Measurements from ENCODE around the gene ATP5MK. TPM values are rescaled to one million over a fixed set of nuclear protein-coding genes. Genes with fewer than 3 reads are reported as not detected.
A peak's percentile ranks its signal among the peaks of the same experiment; 100 is the strongest.

ATP5MK gene
- total and polyA plus RNA-seq, 8 donors, result 113 to 488 (median 142) TPM

DNA sequence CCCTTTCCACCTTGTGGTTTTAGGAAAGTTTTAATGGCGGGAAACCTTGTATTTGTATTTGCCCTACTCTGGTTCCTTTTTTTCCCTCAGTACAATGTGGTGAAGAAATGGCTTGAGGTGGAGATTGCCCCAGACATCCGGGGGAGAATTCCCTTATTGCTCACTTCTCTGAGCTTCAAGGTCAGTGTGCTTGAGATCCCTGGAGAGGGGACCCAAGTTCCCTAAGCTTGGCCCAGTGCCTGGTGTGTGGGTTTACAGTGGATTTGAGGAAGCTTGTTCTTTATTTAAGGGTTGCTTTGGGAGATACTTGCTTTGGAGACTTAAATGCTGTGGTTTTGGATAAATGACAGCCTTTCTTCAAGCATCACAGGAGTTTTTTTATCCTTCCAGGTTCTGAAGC is 37.6 kb upstream of the ATP5MK start:
- no peak for FAIRE-seq
- intact Hi-C loops (cut with DNase I), result loop anchor here in 1 of 3 donors (5.0 kb wide), 1 partner anchor 43 kb away; the partner anchor contains the start of gene CALHM3
- H3K4me1 ChIP-seq, result no peaks in the 10 kb centered on the region
- peak in 3 of 4 donors; percentile 38 to 71 (median 46) for ATAC-seq
- 61 to 65% methylated on average over 2 of the region's 2 CpGs for WGBS, 2 donors
- H3K36me3 ChIP-seq, result peaks cover 3 to 38% (median 11%) of the 10 kb centered on the region in 3 donors
- TF ChIP-seq CTCF (IDR thresholded peaks at IDR 0.05), result no peak
- DNase-seq, result no peak
- H3K27me3 ChIP-seq, result no peaks in the 10 kb centered on the region
- no peaks in the 10 kb centered on the region for H3K9me3 ChIP-seq
- no peak overlapping the region for H3K4me3 ChIP-seq
- no peak overlapping the region for H3K27ac ChIP-seq

DNA sequence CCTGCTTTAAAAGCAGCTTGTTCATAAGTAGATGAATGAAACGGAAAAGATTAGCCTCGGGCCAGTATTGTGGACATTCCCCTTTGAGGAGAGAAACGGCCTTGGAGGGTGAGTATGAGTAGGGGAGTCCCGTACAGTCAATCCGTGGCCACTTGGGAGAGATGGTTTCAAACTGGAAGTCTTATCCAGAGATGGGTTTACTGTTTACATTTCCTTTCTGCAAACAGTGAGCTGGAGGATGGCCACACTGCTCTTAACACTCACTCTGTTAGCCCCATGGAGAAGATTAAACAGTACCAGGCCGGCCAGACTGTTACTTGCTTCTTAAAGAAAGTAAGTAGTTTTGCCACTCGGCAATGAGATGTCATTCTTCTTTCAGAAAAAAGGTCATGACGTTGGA is 35.6 kb upstream of the ATP5MK start:
- ATAC-seq (peak in 3 of 4 donors; percentile 44 to 63 (median 62)), FAIRE-seq (no peak), DNase-seq (no peak)
- no peak for TF ChIP-seq CTCF (IDR thresholded peaks at IDR 0.05)
- Histone ChIP-seq H3K27ac (no peak overlapping the region), H3K9me3 (no peaks in the 10 kb centered on the region), H3K4me1 (no peaks in the 10 kb centered on the region), H3K4me3 (no peak overlapping the region), H3K36me3 (peaks cover 0 to 31% (median 5%) of the 10 kb centered on the region in 3 donors), H3K27me3 (no peaks in the 10 kb centered on the region)
- intact Hi-C loops (cut with DNase I), result loop anchor here in 1 of 3 donors (5.0 kb wide), 1 partner anchor 45 kb away; the partner anchor contains the start of gene CALHM3
- WGBS, 2 donors, result 33 to 39% methylated on average over 8 of the region's 8 CpGs

GRCh38 chr10:103429647-103430046 is 33.4 kb upstream of the ATP5MK start:
- DNase-seq (no peak), ATAC-seq (no peak), FAIRE-seq (no peak)
- intact Hi-C loops (cut with DNase I), result loop anchor here in 1 of 3 donors (5.0 kb wide), 1 partner anchor 48 kb away; the partner anchor contains the start of gene CALHM3
- no peaks in the 10 kb centered on the region for H3K4me1 ChIP-seq
- H3K27me3 ChIP-seq, result no peaks in the 10 kb centered on the region
- no peak for TF ChIP-seq CTCF (IDR thresholded peaks at IDR 0.05)
- H3K36me3 ChIP-seq, result peaks cover 0 to 25% (median 12%) of the 10 kb centered on the region in 3 donors
- 92 to 95% methylated on average over 5 of the region's 5 CpGs for WGBS, 2 donors
- no peak overlapping the region for H3K27ac ChIP-seq
- no peak overlapping the region for H3K4me3 ChIP-seq
- H3K9me3 ChIP-seq, result no peaks in the 10 kb centered on the region

DNA sequence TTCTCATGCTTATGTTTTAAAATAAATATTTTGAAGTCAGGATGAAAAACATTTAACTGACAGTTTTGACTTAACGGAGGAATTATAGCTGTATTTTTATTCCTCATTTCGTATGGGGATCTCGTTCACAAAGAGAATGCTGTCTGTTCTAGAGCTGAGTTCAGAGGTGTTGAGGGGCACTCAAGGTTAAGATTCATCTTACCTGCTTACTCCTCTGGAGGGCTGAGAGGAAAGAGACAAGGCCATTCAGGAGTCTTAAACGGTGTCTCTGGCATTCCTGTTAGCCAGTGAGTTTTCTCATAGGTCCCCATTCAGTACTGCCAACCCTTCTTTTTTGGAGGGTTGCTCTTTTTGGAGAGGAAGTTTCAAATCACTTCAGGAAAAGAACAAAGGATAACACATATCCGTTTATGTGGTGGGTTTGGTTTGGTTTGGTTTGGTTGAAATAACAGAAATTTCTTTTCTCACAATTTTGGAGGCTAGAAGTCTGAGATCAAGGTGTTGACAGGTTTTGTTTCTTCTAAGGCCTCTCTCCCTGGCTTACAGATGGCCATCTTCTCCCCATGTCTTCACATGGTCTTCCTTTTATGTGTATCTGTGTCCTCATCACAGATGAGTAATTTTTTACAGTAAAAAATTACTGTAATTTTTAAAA is 32.8 kb upstream of the ATP5MK start:
- intact Hi-C loops (cut with DNase I), result no loop called here
- FAIRE-seq (no peak), DNase-seq (no peak), ATAC-seq (no peak)
- no peak overlapping the region for H3K27ac ChIP-seq
- H3K9me3 ChIP-seq, result no peaks in the 10 kb centered on the region
- no peaks in the 10 kb centered on the region for H3K4me1 ChIP-seq
- no peak for TF ChIP-seq CTCF (IDR thresholded peaks at IDR 0.05)
- peaks cover 0 to 28% (median 16%) of the 10 kb centered on the region in 3 donors for H3K36me3 ChIP-seq
- 71 to 86% methylated on average over 5 of the region's 5 CpGs for WGBS, 2 donors
- H3K4me3 ChIP-seq, result no peak overlapping the region
- H3K27me3 ChIP-seq, result no peaks in the 10 kb centered on the region

DNA sequence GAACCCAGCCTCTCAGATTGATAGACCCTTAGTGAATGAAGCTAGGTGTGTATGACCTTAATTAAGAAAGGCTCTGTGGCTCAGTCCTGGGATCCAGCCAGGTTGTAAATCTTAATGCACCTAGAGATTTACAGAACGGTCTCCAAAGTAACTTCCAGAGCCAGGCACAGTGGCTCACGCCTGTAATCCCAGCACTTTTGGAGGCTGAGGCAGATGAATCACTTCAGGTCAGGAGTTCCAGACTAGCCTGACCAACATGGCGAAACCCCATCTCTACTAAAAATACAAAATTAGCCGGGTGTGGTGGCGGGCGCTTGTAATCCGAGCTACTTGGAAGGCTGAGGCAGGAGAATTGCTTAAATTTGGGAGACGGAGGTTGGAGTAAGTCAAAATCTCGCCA is 31.6 kb upstream of the ATP5MK start:
- TF ChIP-seq CTCF (IDR thresholded peaks at IDR 0.05), result no peak
- no peaks in the 10 kb centered on the region for H3K27me3 ChIP-seq
- H3K4me3 ChIP-seq, result no peak overlapping the region
- ATAC-seq (no peak), DNase-seq (no peak), FAIRE-seq (no peak)
- WGBS, 2 donors, result 91 to 93% methylated on average over 9 of the region's 9 CpGs
- intact Hi-C loops (cut with DNase I), result no loop called here
- peaks cover 0 to 40% (median 25%) of the 10 kb centered on the region in 3 donors for H3K36me3 ChIP-seq
- H3K4me1 ChIP-seq, result no peaks in the 10 kb centered on the region
- no peak overlapping the region for H3K27ac ChIP-seq
- no peaks in the 10 kb centered on the region for H3K9me3 ChIP-seq
